ENCODE measurements around the gene TPM2. TPM values are rescaled to one million over a fixed set of nuclear protein-coding genes. Genes with fewer than 3 reads are reported as not detected.

The TPM2 gene
- total and polyA plus RNA-seq, 9 of the 15 experiments (the other 6 are each of a cell fraction or from before 2014, with no cell fraction given) = 0.28 to 16.1 (median 4.5) TPM

DNA sequence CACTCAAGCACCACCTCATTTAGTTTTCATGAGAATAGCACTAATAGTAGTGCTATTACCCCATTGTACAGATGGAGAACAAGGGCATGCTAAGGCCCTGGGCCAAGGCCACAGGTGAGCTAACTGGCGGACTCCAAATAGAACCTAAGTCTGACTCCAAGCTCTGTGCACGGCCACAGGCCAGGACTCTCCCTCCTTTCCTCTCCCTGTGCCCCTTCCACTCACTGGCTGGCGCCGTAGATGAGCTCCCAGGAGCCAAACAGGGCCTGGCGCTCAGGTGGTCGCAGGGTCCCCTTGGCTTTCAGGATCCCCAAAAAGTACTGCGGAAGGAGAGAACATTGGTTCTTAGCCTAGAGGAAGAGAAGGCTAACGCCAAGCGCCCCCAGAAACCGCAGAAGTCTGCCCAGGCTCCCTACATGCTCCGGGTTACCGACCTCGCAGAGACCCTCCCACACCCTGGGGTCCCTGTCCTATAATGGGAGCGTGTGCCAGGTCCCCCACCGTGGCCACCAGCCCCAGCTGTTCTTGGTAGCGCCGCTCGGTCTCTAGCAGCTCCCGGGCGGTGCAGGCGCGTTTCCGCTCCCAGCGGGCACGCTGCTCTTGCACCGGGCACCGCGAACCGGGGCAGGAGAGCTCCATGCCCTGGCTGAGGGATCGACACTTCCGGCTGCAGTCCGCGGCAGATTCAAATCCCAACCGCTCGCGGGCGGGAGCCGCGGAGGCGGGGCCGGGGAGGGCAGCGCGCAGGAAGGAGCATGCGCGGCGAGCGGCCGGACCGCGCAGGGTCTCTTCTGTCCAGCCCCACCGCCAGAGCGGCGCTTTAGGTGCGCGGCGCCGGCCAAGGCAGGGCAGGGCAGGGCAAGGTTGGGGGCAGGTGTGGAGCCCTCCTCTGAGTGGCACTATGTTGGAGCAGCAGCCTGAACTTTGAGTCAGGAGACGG, 24.9 kb downstream of the TPM2 start, which contains the start of gene ARHGEF39 (continued):
- no peak for TF ChIP-seq ZMIZ1 (IDR thresholded peaks at IDR 0.05; ENCODE audit: low read depth in 2 of 2, low read length in 2 of 2)
- TF ChIP-seq, protein P1, sequence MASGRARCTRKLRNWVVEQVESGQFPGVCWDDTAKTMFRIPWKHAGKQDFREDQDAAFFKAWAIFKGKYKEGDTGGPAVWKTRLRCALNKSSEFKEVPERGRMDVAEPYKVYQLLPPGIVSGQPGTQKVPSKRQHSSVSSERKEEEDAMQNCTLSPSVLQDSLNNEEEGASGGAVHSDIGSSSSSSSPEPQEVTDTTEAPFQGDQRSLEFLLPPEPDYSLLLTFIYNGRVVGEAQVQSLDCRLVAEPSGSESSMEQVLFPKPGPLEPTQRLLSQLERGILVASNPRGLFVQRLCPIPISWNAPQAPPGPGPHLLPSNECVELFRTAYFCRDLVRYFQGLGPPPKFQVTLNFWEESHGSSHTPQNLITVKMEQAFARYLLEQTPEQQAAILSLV (tag; IDR thresholded peaks at IDR 0.05) = no peak
- TF ChIP-seq, protein P2, sequence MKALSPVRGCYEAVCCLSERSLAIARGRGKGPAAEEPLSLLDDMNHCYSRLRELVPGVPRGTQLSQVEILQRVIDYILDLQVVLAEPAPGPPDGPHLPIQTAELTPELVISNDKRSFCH (CRISPR knock-in tag; IDR thresholded peaks at IDR 0.05) = no peak
- TF ChIP-seq, protein P2 (tag; IDR thresholded peaks at IDR 0.05) = no peak; the same call in 1 of the 2 replicates
- TF ChIP-seq, protein P3, sequence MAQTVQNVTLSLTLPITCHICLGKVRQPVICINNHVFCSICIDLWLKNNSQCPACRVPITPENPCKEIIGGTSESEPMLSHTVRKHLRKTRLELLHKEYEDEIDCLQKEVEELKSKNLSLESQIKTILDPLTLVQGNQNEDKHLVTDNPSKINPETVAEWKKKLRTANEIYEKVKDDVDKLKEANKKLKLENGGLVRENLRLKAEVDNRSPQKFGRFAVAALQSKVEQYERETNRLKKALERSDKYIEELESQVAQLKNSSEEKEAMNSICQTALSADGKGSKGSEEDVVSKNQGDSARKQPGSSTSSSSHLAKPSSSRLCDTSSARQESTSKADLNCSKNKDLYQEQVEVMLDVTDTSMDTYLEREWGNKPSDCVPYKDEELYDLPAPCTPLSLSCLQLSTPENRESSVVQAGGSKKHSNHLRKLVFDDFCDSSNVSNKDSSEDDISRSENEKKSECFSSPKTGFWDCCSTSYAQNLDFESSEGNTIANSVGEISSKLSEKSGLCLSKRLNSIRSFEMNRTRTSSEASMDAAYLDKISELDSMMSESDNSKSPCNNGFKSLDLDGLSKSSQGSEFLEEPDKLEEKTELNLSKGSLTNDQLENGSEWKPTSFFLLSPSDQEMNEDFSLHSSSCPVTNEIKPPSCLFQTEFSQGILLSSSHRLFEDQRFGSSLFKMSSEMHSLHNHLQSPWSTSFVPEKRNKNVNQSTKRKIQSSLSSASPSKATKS (CRISPR knock-in tag; IDR thresholded peaks at IDR 0.05) = no peak
- TF ChIP-seq ZNF586 (CRISPR knock-in tag; conservative IDR thresholded peaks at IDR 0.05) = no peak
- TF ChIP-seq, protein P4, sequence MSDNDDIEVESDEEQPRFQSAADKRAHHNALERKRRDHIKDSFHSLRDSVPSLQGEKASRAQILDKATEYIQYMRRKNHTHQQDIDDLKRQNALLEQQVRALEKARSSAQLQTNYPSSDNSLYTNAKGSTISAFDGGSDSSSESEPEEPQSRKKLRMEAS (CRISPR knock-in tag; IDR thresholded peaks at IDR 0.05) = peak; percentile 66
- TF ChIP-seq POLR2G (IDR thresholded peaks at IDR 0.05; ENCODE audit: low read depth, low read length) = peak; percentile 92
